Fibroblast of mammary gland (primary cell): ENCODE results near the gene CENPP.

Source experiments
- DNase-seq: peaks from one replicate; pipeline ENCODE4 v3.0.0-alpha.2; 2010; ENCODE audit warnings: low read depth
- H3K4me3 ChIP-seq: 2 replicates; pipeline ENCODE4 v1.5.1; 2011; ENCODE audit warnings: low read depth, mild to moderate bottlenecking, low read length, moderate library complexity; ENCODE audit not compliant: control insufficient read depth
- CTCF ChIP-seq: conservative IDR thresholded peaks from 2 replicates; pipeline ENCODE4 v1.5.1; 2011; ENCODE audit warnings: low read depth, low read length, inconsistent platforms; ENCODE audit not compliant: control insufficient read depth, insufficient read depth

CENPP gene

DNA sequence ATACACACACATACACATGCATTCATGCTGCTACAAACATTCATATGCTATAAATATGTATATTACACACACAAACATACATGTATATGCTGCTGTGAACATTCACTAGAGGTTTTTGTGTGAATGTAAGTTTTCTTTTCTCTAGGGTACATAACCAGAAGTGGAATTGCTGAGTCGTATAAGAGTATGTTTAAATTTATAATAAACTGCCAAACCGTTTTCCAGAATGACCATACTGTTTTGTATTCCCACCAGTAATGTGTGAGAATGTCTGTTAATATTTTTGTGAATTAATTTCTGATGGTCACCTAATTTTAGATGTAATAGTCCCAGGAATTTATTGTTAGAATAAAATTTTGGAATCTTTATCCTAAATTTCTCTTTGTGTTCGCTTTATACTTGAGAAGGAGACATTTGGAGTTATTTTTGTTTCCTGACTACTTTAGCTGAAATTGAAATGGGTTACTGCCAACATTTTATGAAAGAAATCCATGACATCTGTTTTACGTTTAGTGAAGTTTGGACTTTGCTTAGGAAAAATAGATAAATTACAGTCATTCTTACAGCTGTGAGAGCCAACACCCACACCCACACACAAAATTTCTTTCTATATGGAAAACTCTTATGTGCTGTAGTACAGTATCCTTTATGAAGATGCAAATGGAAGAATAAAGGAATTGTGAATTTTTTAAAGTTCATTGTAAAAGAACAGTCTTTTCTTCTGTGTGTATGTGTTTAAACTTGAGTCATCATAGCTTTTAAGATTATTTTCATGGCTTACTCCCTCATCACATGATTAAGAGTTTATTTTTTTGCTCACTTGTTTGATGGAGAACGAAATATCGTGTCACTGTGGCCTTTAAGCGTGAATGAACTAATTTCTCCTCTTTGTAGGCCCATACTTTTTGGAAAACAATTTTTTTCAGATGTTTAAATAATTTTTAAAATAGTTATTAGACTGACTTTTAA lies 24.3 kb downstream of the CENPP start:
- H3K4me3 ChIP-seq: no peak overlapping the region
- DNase-seq: peak; percentile 79
- no peak for TF ChIP-seq CTCF

- DNase-seq: peak; percentile 8
- H3K4me3 ChIP-seq: no peak overlapping the region
- TF ChIP-seq CTCF: no peak
These were observed 25.0 kb downstream of the CENPP start for GRCh38 chr9:92350740-92351133.

GRCh38 chr9:92353051-92353450 lies 27.3 kb downstream of the CENPP start:
- no peak for TF ChIP-seq CTCF
- no peak overlapping the region for H3K4me3 ChIP-seq
- no peak for DNase-seq

GRCh38 chr9:92359394-92359995 lies 33.7 kb downstream of the CENPP start:
- no peak overlapping the region for H3K4me3 ChIP-seq
- DNase-seq: no peak
- TF ChIP-seq CTCF: no peak

DNA sequence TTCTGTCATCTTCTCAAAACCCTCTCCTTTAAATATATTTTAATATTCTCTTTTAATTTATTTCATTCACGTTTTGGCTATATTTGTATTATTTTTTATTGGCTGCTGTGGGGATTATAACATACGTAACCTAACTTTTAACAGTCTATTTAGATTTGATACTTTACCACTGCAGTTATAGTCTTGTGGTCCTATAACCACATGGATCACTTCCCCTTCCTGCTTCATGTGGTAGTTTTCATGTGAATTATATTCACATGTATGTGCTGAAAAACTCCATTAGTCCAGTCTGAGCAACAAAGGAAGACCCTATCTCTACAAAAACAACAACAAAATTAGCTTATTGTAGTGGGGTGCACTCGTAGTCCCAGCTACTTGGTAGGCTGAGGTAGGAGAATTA lies 34.3 kb downstream of the CENPP start:
- H3K4me3 ChIP-seq: no peak overlapping the region
- TF ChIP-seq CTCF: no peak
- no peak for DNase-seq

GRCh38 chr9:92369075-92369474 lies 43.3 kb downstream of the CENPP start:
- TF ChIP-seq CTCF: no peak
- no peak for DNase-seq
- H3K4me3 ChIP-seq: no peak overlapping the region
